Stimulated activated CD4-positive, alpha-beta T cell treated with anti-CD3 and anti-CD28 coated beads, Interleukin-15, amount 100 ng/mL, for 1 hour (primary cell): ENCODE measurements around the gene ALDH8A1.

Experiments
- DNase-seq, 2 donors: peaks; one replicate each; pipeline ENCODE4 v3.0.0-alpha.2; 2020; ENCODE audit warnings: low read depth in 1 of 2, low spot score in 1 of 2

ALDH8A1 gene

GRCh38 chr6:134873500-134874388, 76.2 kb downstream of the ALDH8A1 start:
- DNase-seq = no peak

- DNase-seq = no peak
Measured at GRCh38 chr6:134870677-134871498, 79.0 kb downstream of the ALDH8A1 start.

GRCh38 chr6:134868812-134869211, 81.1 kb downstream of the ALDH8A1 start:
- no peak for DNase-seq
